GM12892 (cell line): Measurements from ENCODE around the gene TXNDC2.

Experiments
- POLR2A ChIP-seq: IDR thresholded peaks from 2 replicates; pipeline ENCODE4 v1.6.1; 2011; ENCODE audit warnings: low read depth, low read length, control low read depth
- POLR2AphosphoS5 ChIP-seq: IDR thresholded peaks from 2 replicates; pipeline ENCODE4 v1.6.1; 2011; ENCODE audit warnings: low read depth, low read length, control low read depth

DNA sequence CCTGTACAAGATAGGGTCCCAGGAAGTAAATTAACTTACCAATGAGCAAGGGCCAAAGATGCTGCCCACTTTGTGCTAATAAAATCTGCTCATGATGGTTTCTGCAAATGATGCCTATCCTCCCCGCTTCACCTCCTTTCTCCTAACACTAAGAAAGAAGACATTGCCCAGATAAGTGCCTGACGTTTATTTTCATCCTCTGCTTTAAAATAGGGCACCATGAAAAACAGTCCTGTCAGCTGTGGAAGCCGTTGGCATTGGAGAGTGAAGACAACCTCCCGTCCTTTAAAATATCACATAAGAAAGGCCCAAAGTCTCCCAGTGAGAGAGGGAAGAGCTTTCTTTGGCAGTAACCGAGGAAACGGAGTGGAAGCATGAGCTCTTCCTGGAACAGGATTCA, 1.7 kb upstream of the TXNDC2 start:
- no peak for TF ChIP-seq POLR2AphosphoS5
- TF ChIP-seq POLR2A, result no peak
